GM19468 (cell line): ENCODE measurements around the gene STK38.

Source experiments
- ATAC-seq: cut with Tn5 transposase; IDR thresholded peaks from one replicate; pipeline ENCODE4 v1.9.1; 2021; ENCODE audit warnings: mild to moderate bottlenecking, moderate library complexity, moderate number of reproducible peaks; ENCODE audit not compliant: unreplicated experiment; ENCODE audit errors: extremely low read depth

STK38 gene

GRCh38 chr6:36444470-36444869 lies 102.8 kb downstream of the STK38 start:
- no peak for ATAC-seq
